ENCODE measurements around the gene ITGB1. TPM values are rescaled to one million over a fixed set of nuclear protein-coding genes. Genes with fewer than 3 reads are reported as not detected.

The ITGB1 gene
- total RNA-seq, 1 donor from 2014 or later = 193 TPM

- H3K36me3 ChIP-seq = no peaks in the 10 kb centered on the region
- no peak for DNase-seq (ENCODE audit: extremely low spot score in 2 of 2)
- intact Hi-C loops (cut with DNase I) = no loop called here
- no peaks in the 10 kb centered on the region for H3K27me3 ChIP-seq
- no peak overlapping the region for H3K4me3 ChIP-seq
- H3K9me3 ChIP-seq = no peaks in the 10 kb centered on the region
- TF ChIP-seq POLR2A (IDR thresholded peaks at IDR 0.05) (no peak), POLR2AphosphoS5 (IDR thresholded peaks at IDR 0.05; ENCODE audit: insufficient read depth in 1 of 2, low read depth in 1 of 2) (no peak), CTCF (IDR thresholded peaks at IDR 0.05) (no peak)
- peaks cover 86% of the 10 kb centered on the region for H3K4me1 ChIP-seq
- no peak overlapping the region for H3K27ac ChIP-seq
These were observed 11.9 kb downstream of the ITGB1 start for GRCh38 chr10:32946108-32946507.

- DNase-seq (ENCODE audit: extremely low spot score in 2 of 2) = no peak
- intact Hi-C loops (cut with DNase I) = no loop called here
- H3K4me1 ChIP-seq = peaks cover 86% of the 10 kb centered on the region
- H3K36me3 ChIP-seq = no peaks in the 10 kb centered on the region
- H3K27me3 ChIP-seq = no peaks in the 10 kb centered on the region
- no peaks in the 10 kb centered on the region for H3K9me3 ChIP-seq
- no peak overlapping the region for H3K27ac ChIP-seq
- TF ChIP-seq CTCF (IDR thresholded peaks at IDR 0.05) = no peak
- no peak for TF ChIP-seq POLR2AphosphoS5 (IDR thresholded peaks at IDR 0.05; ENCODE audit: insufficient read depth in 1 of 2, low read depth in 1 of 2)
- TF ChIP-seq POLR2A (IDR thresholded peaks at IDR 0.05) = no peak
- no peak overlapping the region for H3K4me3 ChIP-seq
These were observed 14.0 kb downstream of the ITGB1 start for GRCh38 chr10:32943854-32944661.

- no peak for DNase-seq (ENCODE audit: extremely low spot score in 2 of 2)
- no peak overlapping the region for H3K4me3 ChIP-seq
- intact Hi-C loops (cut with DNase I) = no loop called here
- H3K9me3 ChIP-seq = no peaks in the 10 kb centered on the region
- H3K36me3 ChIP-seq = no peaks in the 10 kb centered on the region
- TF ChIP-seq POLR2A (IDR thresholded peaks at IDR 0.05) = no peak
- TF ChIP-seq CTCF (IDR thresholded peaks at IDR 0.05) = no peak
- no peak for TF ChIP-seq POLR2AphosphoS5 (IDR thresholded peaks at IDR 0.05; ENCODE audit: insufficient read depth in 1 of 2, low read depth in 1 of 2)
- H3K27ac ChIP-seq = no peak overlapping the region
- H3K27me3 ChIP-seq = no peaks in the 10 kb centered on the region
- peaks cover 86% of the 10 kb centered on the region for H3K4me1 ChIP-seq
These were observed 14.6 kb downstream of the ITGB1 start for GRCh38 chr10:32943395-32943794.

GRCh38 chr10:32942081-32942480, 15.9 kb downstream of the ITGB1 start:
- H3K9me3 ChIP-seq = no peaks in the 10 kb centered on the region
- no peak overlapping the region for H3K4me3 ChIP-seq
- no peaks in the 10 kb centered on the region for H3K36me3 ChIP-seq
- H3K27me3 ChIP-seq = no peaks in the 10 kb centered on the region
- DNase-seq (ENCODE audit: extremely low spot score in 2 of 2) = no peak
- TF ChIP-seq CTCF (IDR thresholded peaks at IDR 0.05) (no peak), POLR2A (IDR thresholded peaks at IDR 0.05) (no peak), POLR2AphosphoS5 (IDR thresholded peaks at IDR 0.05; ENCODE audit: insufficient read depth in 1 of 2, low read depth in 1 of 2) (no peak)
- intact Hi-C loops (cut with DNase I) = no loop called here
- no peak overlapping the region for H3K27ac ChIP-seq
- peaks cover 89% of the 10 kb centered on the region for H3K4me1 ChIP-seq

- peak overlapping the region; percentile 6 for H3K27ac ChIP-seq
- H3K27me3 ChIP-seq = no peaks in the 10 kb centered on the region
- H3K4me3 ChIP-seq = no peak overlapping the region
- H3K9me3 ChIP-seq = no peaks in the 10 kb centered on the region
- H3K36me3 ChIP-seq = no peaks in the 10 kb centered on the region
- intact Hi-C loops (cut with DNase I) = no loop called here
- H3K4me1 ChIP-seq = peaks cover 84% of the 10 kb centered on the region
- no peak for DNase-seq (ENCODE audit: extremely low spot score in 2 of 2)
- no peak for TF ChIP-seq CTCF (IDR thresholded peaks at IDR 0.05)
- no peak for TF ChIP-seq POLR2AphosphoS5 (IDR thresholded peaks at IDR 0.05; ENCODE audit: insufficient read depth in 1 of 2, low read depth in 1 of 2)
- no peak for TF ChIP-seq POLR2A (IDR thresholded peaks at IDR 0.05)
These were observed 16.7 kb downstream of the ITGB1 start for GRCh38 chr10:32941357-32941756.
